Thyroid gland (tissue), 4 donors: ENCODE measurements around the gene OVAAL.

Experiments used
- CTCF ChIP-seq, 6 experiments: fragments of 200-600 bp in 3 of 6; fragments of 450-650 bp in 3 of 6; sonication (generic) in 3 of 6; IDR thresholded peaks; one replicate each; pipeline ENCODE4 v1.5.1; 2016 to 2019; ENCODE audit warnings: antibody characterized with exemption in 6 of 6, mild to moderate bottlenecking in 2 of 6, inconsistent platforms in 1 of 6, moderate library complexity in 1 of 6
- POLR2A ChIP-seq, 2 donors: fragments of 450-650 bp; IDR thresholded peaks; one replicate each; pipeline ENCODE4 v1.6.1; 2017; ENCODE audit warnings: antibody characterized with exemption in 2 of 2, mild to moderate bottlenecking in 2 of 2, moderate library complexity in 1 of 2

DNA sequence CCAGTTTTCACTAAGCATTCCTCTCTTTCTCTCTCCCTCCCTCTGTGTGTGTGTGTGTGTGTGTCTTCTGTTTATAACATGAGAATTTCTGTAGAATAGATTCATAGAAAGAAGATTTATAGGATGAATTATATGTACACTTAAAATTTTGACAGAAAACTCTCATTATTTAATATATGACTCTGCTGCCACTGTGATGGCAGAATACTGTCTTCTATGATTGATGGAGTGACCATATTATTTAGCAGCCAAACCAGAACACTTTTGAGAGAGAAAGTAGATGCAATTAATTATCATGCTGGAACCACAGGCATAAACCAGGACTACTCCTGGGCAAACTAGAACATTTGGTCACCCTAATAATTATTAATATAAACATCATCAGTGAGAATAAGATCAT, 38.8 kb downstream of the OVAAL start:
- TF ChIP-seq CTCF (IDR thresholded peaks at IDR 0.05) (no peak), POLR2A (IDR thresholded peaks at IDR 0.05) (no peak)
